ENCODE measurements around the gene SERP2.

GRCh38 chr13:44401577-44401976 lies 28.0 kb downstream of the SERP2 start:
- TF ChIP-seq EZH2 (IDR thresholded peaks at IDR 0.05) (no peak), POLR2A (IDR thresholded peaks at IDR 0.05; ENCODE audit: borderline replicate concordance, extremely low read depth, insufficient read depth, insufficient read length) (no peak), CTCF (IDR thresholded peaks at IDR 0.05 in 2 of 3, conservative IDR thresholded peaks at IDR 0.05 in 1 of 3; ENCODE audit: borderline replicate concordance in 1 of 3, insufficient read depth in 1 of 3, low read depth in 2 of 3, low read length in 2 of 3) (no peak), EZH2phosphoT487 (IDR thresholded peaks at IDR 0.05; ENCODE audit: borderline replicate concordance) (no peak), REST (IDR thresholded peaks at IDR 0.05; ENCODE audit: low read depth) (no peak), POLR2AphosphoS5 (IDR thresholded peaks at IDR 0.05; ENCODE audit: low read depth, low read length) (no peak), YY1 (IDR thresholded peaks at IDR 0.05; ENCODE audit: extremely low read depth, insufficient replicate concordance, low read depth, low read length) (no peak), RAD21 (IDR thresholded peaks at IDR 0.05; ENCODE audit: low read depth) (no peak), ZNF274 (IDR thresholded peaks at IDR 0.05; ENCODE audit: low read depth, low read length) (no peak)
- TF ChIP-seq, protein P1, sequence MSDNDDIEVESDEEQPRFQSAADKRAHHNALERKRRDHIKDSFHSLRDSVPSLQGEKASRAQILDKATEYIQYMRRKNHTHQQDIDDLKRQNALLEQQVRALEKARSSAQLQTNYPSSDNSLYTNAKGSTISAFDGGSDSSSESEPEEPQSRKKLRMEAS (IDR thresholded peaks at IDR 0.05): no peak

Measured in HCT116 (cell line).